ENCODE measurements around the gene UBR4. TPM values are rescaled to one million over a fixed set of nuclear protein-coding genes. Genes with fewer than 3 reads are reported as not detected.

Gene UBR4
- total RNA-seq, 1 donor from 2014 or later: 73.6 TPM

GRCh38 chr1:19080721-19081120 lies 129.3 kb downstream of the UBR4 start:
- peaks cover 78 to 92% (median 92%) of the 10 kb centered on the region in 3 donors for H3K36me3 ChIP-seq (ENCODE audit: control insufficient read depth in 3 of 3, insufficient read depth in 3 of 3, low read length in 3 of 3)
- no peak overlapping the region for H3K9ac ChIP-seq (ENCODE audit: low read depth in 1 of 3, low read length in 3 of 3)
- H3K27ac ChIP-seq (ENCODE audit: low read depth, low read length): no peak overlapping the region
- peaks cover 6 to 18% (median 14%) of the 10 kb centered on the region in 3 donors for H3K4me1 ChIP-seq (ENCODE audit: control insufficient read depth in 3 of 3, insufficient read depth in 3 of 3, low read length in 3 of 3)
- H3K4me3 ChIP-seq (ENCODE audit: low read length in 3 of 3): no peak overlapping the region
- no peaks in the 10 kb centered on the region for H3K27me3 ChIP-seq (ENCODE audit: control insufficient read depth in 3 of 3, insufficient read depth in 3 of 3, low read length in 3 of 3)
- H3K9me3 ChIP-seq (ENCODE audit: control insufficient read depth in 3 of 3, low read length in 3 of 3): no peaks in the 10 kb centered on the region

- H3K27ac ChIP-seq (ENCODE audit: low read depth, low read length): peak overlapping the region; percentile 14
Measured at GRCh38 chr1:19079541-19080472, 130.3 kb downstream of the UBR4 start.

GRCh38 chr1:19078536-19078935 lies 131.5 kb downstream of the UBR4 start:
- Histone ChIP-seq H3K9ac (ENCODE audit: low read depth in 1 of 3, low read length in 3 of 3) (no peak overlapping the region), H3K36me3 (ENCODE audit: control insufficient read depth in 3 of 3, insufficient read depth in 3 of 3, low read length in 3 of 3) (peaks cover 84 to 92% (median 86%) of the 10 kb centered on the region in 3 donors), H3K27me3 (ENCODE audit: control insufficient read depth in 3 of 3, insufficient read depth in 3 of 3, low read length in 3 of 3) (no peaks in the 10 kb centered on the region), H3K27ac (ENCODE audit: low read depth, low read length) (no peak overlapping the region), H3K4me3 (ENCODE audit: low read length in 3 of 3) (no peak overlapping the region), H3K9me3 (ENCODE audit: control insufficient read depth in 3 of 3, low read length in 3 of 3) (no peaks in the 10 kb centered on the region), H3K4me1 (ENCODE audit: control insufficient read depth in 3 of 3, insufficient read depth in 3 of 3, low read length in 3 of 3) (peaks cover 23 to 34% (median 31%) of the 10 kb centered on the region in 3 donors)

More at GRCh38 chr1:19079541-19080472, 130.3 kb downstream of the UBR4 start:
- H3K27me3 ChIP-seq (ENCODE audit: control insufficient read depth in 3 of 3, insufficient read depth in 3 of 3, low read length in 3 of 3): no peaks in the 10 kb centered on the region
- peak overlapping the region in 2 of 3 donors; percentile 34 to 54 for H3K9ac ChIP-seq (ENCODE audit: low read depth in 1 of 3, low read length in 3 of 3)
- H3K9me3 ChIP-seq (ENCODE audit: control insufficient read depth in 3 of 3, low read length in 3 of 3): no peaks in the 10 kb centered on the region
- H3K36me3 ChIP-seq (ENCODE audit: control insufficient read depth in 3 of 3, insufficient read depth in 3 of 3, low read length in 3 of 3): peaks cover 87 to 96% (median 92%) of the 10 kb centered on the region in 3 donors
- H3K4me3 ChIP-seq (ENCODE audit: low read length in 3 of 3): no peak overlapping the region
- peaks cover 10 to 22% (median 18%) of the 10 kb centered on the region in 3 donors for H3K4me1 ChIP-seq (ENCODE audit: control insufficient read depth in 3 of 3, insufficient read depth in 3 of 3, low read length in 3 of 3)

- Histone ChIP-seq H3K4me3 (ENCODE audit: low read length in 3 of 3) (no peak overlapping the region), H3K27ac (ENCODE audit: low read depth, low read length) (no peak overlapping the region), H3K4me1 (ENCODE audit: control insufficient read depth in 3 of 3, insufficient read depth in 3 of 3, low read length in 3 of 3) (peaks cover 36 to 49% (median 46%) of the 10 kb centered on the region in 3 donors), H3K9ac (ENCODE audit: low read depth in 1 of 3, low read length in 3 of 3) (no peak overlapping the region), H3K9me3 (ENCODE audit: control insufficient read depth in 3 of 3, low read length in 3 of 3) (no peaks in the 10 kb centered on the region), H3K36me3 (ENCODE audit: control insufficient read depth in 3 of 3, insufficient read depth in 3 of 3, low read length in 3 of 3) (peaks cover 75 to 80% (median 77%) of the 10 kb centered on the region in 3 donors), H3K27me3 (ENCODE audit: control insufficient read depth in 3 of 3, insufficient read depth in 3 of 3, low read length in 3 of 3) (no peaks in the 10 kb centered on the region)
Measured at GRCh38 chr1:19076841-19077616, 133.0 kb downstream of the UBR4 start.

DNA sequence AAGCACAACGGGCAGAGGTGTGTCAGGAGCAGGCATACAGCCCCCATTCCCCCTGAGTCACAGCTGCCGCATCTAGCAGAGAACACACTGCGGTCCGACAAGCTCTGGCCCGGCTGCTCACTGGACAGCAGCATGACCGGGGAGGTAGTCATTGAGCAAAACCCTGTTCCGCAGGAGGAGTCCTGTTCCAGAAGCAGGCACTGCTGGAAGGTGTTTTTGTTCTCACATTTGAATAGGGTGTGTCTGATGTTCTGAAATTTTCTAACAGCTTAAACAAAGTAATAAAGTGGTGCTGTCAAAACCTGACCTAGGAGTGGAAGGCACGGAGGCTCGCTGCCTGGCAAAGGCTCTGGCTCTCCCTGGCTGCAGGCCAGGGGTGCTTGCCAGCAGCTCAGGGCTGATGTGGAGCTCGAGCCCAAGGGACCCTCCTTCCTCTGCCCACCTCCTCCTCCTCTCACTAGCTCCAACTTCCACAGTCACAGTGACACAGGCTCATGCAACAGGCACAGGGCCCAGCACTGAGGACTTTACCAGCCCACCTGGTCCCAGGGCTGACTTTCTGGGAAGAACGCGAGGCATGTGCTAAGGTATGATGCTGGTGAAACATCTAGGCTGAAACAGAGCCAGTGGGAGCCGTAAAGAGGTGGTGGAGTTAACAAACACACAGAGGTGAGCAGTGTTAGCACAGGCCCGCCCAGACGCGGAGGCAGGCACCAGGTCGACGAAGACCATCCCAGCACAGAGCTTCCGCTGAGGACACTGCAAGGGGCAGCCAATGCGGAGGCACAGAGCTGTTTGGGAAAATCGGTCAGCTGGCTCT lies 135.0 kb downstream of the UBR4 start:
- peaks cover 0 to 3% (median 0%) of the 10 kb centered on the region in 3 donors for H3K27me3 ChIP-seq (ENCODE audit: control insufficient read depth in 3 of 3, insufficient read depth in 3 of 3, low read length in 3 of 3)
- H3K36me3 ChIP-seq (ENCODE audit: control insufficient read depth in 3 of 3, insufficient read depth in 3 of 3, low read length in 3 of 3): peaks cover 56 to 61% (median 58%) of the 10 kb centered on the region in 3 donors
- peaks cover 40 to 54% (median 52%) of the 10 kb centered on the region in 3 donors for H3K4me1 ChIP-seq (ENCODE audit: control insufficient read depth in 3 of 3, insufficient read depth in 3 of 3, low read length in 3 of 3)
- no peak overlapping the region for H3K4me3 ChIP-seq (ENCODE audit: low read length in 3 of 3)
- peak overlapping the region in 1 of 3 donors; percentile 50 for H3K9ac ChIP-seq (ENCODE audit: low read depth in 1 of 3, low read length in 3 of 3)
- peak overlapping the region; percentile 83 for H3K27ac ChIP-seq (ENCODE audit: low read depth, low read length)
- no peaks in the 10 kb centered on the region for H3K9me3 ChIP-seq (ENCODE audit: control insufficient read depth in 3 of 3, low read length in 3 of 3)

DNA sequence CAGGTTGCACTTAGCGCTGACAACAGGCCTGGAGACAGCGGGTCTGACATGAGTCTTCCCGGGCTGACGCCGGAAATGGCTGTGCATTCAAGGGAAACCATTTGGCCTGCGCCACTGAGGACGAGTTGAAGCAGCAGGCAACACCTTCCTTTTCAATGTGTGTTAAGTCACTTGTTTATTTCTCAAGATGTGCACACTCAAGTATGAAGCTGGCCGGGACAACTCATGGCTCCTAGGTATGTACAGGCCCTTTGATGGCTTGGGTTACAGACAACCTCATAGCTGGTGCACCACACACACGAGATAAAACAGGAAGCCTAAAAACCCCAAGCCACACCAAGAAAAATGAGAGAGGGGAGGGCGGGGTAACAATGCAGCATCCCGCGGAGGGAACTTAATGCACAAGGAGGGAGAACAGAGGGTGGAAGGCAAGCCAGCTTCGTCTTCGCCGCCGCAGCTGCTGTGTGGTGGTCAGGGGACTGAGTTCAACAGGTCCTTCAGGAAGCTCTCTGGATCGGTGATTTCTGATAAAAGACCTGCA lies 135.6 kb downstream of the UBR4 start:
- Histone ChIP-seq H3K4me1 (ENCODE audit: control insufficient read depth in 3 of 3, insufficient read depth in 3 of 3, low read length in 3 of 3) (peaks cover 37 to 48% (median 47%) of the 10 kb centered on the region in 3 donors), H3K27ac (ENCODE audit: low read depth, low read length) (peak overlapping the region; percentile 83), H3K27me3 (ENCODE audit: control insufficient read depth in 3 of 3, insufficient read depth in 3 of 3, low read length in 3 of 3) (peaks cover 0 to 3% (median 0%) of the 10 kb centered on the region in 3 donors), H3K4me3 (ENCODE audit: low read length in 3 of 3) (peak overlapping the region in 1 of 3 donors; percentile 15), H3K9me3 (ENCODE audit: control insufficient read depth in 3 of 3, low read length in 3 of 3) (no peaks in the 10 kb centered on the region), H3K9ac (ENCODE audit: low read depth in 1 of 3, low read length in 3 of 3) (peak overlapping the region in 1 of 3 donors; percentile 79), H3K36me3 (ENCODE audit: control insufficient read depth in 3 of 3, insufficient read depth in 3 of 3, low read length in 3 of 3) (peaks cover 51 to 54% (median 53%) of the 10 kb centered on the region in 3 donors)

- Histone ChIP-seq H3K36me3 (ENCODE audit: control insufficient read depth in 3 of 3, insufficient read depth in 3 of 3, low read length in 3 of 3) (peaks cover 43 to 49% (median 47%) of the 10 kb centered on the region in 3 donors), H3K9ac (ENCODE audit: low read depth in 1 of 3, low read length in 3 of 3) (peak overlapping the region; percentile 17 to 79 (median 33)), H3K4me3 (ENCODE audit: low read length in 3 of 3) (peak overlapping the region in 2 of 3 donors; percentile 45 to 54), H3K27me3 (ENCODE audit: control insufficient read depth in 3 of 3, insufficient read depth in 3 of 3, low read length in 3 of 3) (peaks cover 0 to 4% (median 3%) of the 10 kb centered on the region in 3 donors), H3K9me3 (ENCODE audit: control insufficient read depth in 3 of 3, low read length in 3 of 3) (no peaks in the 10 kb centered on the region), H3K4me1 (ENCODE audit: control insufficient read depth in 3 of 3, insufficient read depth in 3 of 3, low read length in 3 of 3) (peaks cover 37 to 45% (median 44%) of the 10 kb centered on the region in 3 donors), H3K27ac (ENCODE audit: low read depth, low read length) (peak overlapping the region; percentile 83)
Measured at GRCh38 chr1:19073311-19074186, 136.5 kb downstream of the UBR4 start.

DNA sequence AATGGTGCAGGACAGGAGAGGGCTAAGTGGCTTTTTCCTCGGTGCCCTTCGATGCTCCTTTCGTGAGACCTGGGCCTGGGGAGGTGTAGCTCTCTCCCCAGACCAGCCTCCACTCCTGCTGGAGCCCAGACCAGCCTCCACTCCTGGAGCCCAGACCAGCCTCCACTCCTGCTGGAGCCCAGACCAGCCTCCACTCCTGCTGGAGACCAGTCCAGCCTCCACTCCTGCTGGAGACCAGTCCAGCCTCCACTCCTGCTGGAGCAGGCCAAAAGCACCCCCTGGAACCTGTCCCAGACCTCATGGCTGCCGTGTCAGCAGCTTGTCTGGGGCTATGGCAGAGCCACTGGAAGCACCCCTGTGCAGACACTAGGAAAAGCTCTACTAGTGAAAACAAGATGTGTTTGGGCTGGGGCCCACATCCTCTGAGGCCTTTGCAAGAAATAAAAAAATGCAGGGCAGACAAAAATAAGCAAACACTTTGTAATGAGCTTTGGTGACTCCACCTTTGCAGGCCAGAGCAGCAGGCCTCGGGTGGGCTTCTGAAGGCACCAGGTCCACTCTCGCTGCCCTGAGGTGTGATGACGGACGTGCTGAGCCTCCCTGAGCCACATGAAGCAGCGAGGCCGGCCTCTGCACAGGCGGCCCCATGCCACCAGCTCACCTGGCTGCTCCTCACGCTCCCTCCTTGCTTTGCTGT lies 137.6 kb downstream of the UBR4 start:
- peaks cover 0 to 6% (median 4%) of the 10 kb centered on the region in 3 donors for H3K27me3 ChIP-seq (ENCODE audit: control insufficient read depth in 3 of 3, insufficient read depth in 3 of 3, low read length in 3 of 3)
- H3K9ac ChIP-seq (ENCODE audit: low read depth in 1 of 3, low read length in 3 of 3): peak overlapping the region in 1 of 3 donors; percentile 79
- H3K27ac ChIP-seq (ENCODE audit: low read depth, low read length): no peak overlapping the region
- peaks cover 38 to 50% (median 44%) of the 10 kb centered on the region in 3 donors for H3K4me1 ChIP-seq (ENCODE audit: control insufficient read depth in 3 of 3, insufficient read depth in 3 of 3, low read length in 3 of 3)
- H3K36me3 ChIP-seq (ENCODE audit: control insufficient read depth in 3 of 3, insufficient read depth in 3 of 3, low read length in 3 of 3): peaks cover 33 to 40% (median 38%) of the 10 kb centered on the region in 3 donors
- no peak overlapping the region for H3K4me3 ChIP-seq (ENCODE audit: low read length in 3 of 3)
- H3K9me3 ChIP-seq (ENCODE audit: control insufficient read depth in 3 of 3, low read length in 3 of 3): no peaks in the 10 kb centered on the region
